ENCODE data around the gene DIPK2A.

- TF ChIP-seq CTCF (conservative IDR thresholded peaks at IDR 0.05) (no peak), ZFX (IDR thresholded peaks at IDR 0.05) (no peak)
Observed at GRCh38 chr3:143978263-143978631, 6.6 kb downstream of the DIPK2A start.
